ENCODE data around the gene DAPK2. TPM values are rescaled to one million over a fixed set of nuclear protein-coding genes. Genes with fewer than 3 reads are reported as not detected.

DAPK2 gene
- polyA plus RNA-seq, 2 of the 4 experiments (the other 2 are of a cell fraction) = 3.1 to 4.8 TPM

DNA sequence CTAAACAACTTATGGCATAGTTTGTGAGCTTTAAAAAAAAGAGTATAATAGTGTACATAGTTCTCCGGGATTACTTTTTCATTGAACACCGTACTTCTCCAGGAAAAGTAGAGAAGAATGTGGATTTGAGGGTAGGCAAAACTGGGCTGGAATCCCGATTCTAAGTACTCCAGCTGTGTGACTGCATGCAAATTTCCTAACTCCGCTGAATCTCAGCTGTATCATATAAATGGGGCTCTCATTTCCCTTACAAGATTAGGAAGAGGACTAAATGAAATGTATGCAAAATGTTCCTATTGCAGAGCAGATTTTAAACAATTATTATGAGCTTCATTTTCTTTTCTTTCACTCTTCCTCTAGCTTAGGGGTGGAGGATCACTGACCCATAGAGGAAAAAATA lies 142.2 kb downstream of the DAPK2 start:
- TF ChIP-seq KDM5A (IDR thresholded peaks at IDR 0.05) (no peak), TP53 (CRISPR knock-in tag; IDR thresholded peaks at IDR 0.05) (no peak), POLR2A (IDR thresholded peaks at IDR 0.05; ENCODE audit: low read length) (no peak), CEBPB (IDR thresholded peaks at IDR 0.05) (no peak), FOSL2 (IDR thresholded peaks at IDR 0.05) (no peak), FOSL2 (CRISPR knock-in tag; IDR thresholded peaks at IDR 0.05) (no peak)
- TF ChIP-seq, protein P1, sequence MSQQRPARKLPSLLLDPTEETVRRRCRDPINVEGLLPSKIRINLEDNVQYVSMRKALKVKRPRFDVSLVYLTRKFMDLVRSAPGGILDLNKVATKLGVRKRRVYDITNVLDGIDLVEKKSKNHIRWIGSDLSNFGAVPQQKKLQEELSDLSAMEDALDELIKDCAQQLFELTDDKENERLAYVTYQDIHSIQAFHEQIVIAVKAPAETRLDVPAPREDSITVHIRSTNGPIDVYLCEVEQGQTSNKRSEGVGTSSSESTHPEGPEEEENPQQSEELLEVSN (IDR thresholded peaks at IDR 0.05; ENCODE audit: borderline replicate concordance, low read depth) = no peak
- TF ChIP-seq, protein P2, sequence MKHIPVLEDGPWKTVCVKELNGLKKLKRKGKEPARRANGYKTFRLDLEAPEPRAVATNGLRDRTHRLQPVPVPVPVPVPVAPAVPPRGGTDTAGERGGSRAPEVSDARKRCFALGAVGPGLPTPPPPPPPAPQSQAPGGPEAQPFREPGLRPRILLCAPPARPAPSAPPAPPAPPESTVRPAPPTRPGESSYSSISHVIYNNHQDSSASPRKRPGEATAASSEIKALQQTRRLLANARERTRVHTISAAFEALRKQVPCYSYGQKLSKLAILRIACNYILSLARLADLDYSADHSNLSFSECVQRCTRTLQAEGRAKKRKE (CRISPR knock-in tag; IDR thresholded peaks at IDR 0.05; ENCODE audit: low read depth) = no peak
- TF ChIP-seq, protein P3, sequence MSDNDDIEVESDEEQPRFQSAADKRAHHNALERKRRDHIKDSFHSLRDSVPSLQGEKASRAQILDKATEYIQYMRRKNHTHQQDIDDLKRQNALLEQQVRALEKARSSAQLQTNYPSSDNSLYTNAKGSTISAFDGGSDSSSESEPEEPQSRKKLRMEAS (IDR thresholded peaks at IDR 0.05) = no peak
- no peak for FAIRE-seq
- ChIA-PET CTCF (interaction anchor here (0.7 to 6.3 kb wide), 8 partner anchors 11 to 294 kb away, joined by 3 to 45 read pairs (median 4); no protein-coding TSS in a partner anchor), POLR2A (no interaction called here)
- Histone ChIP-seq H3K27ac (no peak overlapping the region), H3K9me3 (no peaks in the 10 kb centered on the region), H3K4me3 (no peak overlapping the region), H3K4me1 (0 out of 3 replicates have a peak, but pooled peaks cover 2% of the 10 kb centered on the region), H3K4me2 (no peak overlapping the region)
- 83% methylated on average over 4 of the region's 4 CpGs for WGBS (ENCODE audit: missing lambda C conversion rate)
- DNase-seq (ENCODE audit: low read depth in 1 of 2, low spot score in 1 of 2) = no peak
- no peak for ATAC-seq

DNA sequence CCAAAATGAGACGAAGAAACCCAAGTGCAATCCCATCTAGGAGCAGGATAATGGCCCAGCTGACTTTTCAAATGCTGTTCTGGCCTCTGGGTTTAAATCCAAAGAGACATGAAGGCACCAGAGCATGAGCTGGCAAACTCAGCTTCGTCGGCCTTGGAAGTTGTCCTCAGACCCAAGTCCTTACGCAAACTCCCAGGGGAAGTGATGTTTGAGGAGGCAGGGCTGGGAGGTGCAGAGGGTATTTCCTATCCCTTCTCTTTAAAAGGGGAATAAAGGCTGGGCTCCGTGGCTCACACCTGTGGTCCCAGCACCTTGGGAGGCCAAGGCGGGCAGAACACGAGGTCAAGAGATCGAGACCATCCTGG lies 143.6 kb downstream of the DAPK2 start:
- 86% methylated on average over 8 of the region's 8 CpGs for WGBS (ENCODE audit: missing lambda C conversion rate)
- ChIA-PET CTCF (interaction anchor here (0.8 to 6.3 kb wide), 5 partner anchors 9 to 42 kb away, joined by 3 to 45 read pairs (median 3); no protein-coding TSS in a partner anchor), POLR2A (no interaction called here)
- Histone ChIP-seq H3K4me1 (no peaks in the 10 kb centered on the region), H3K27ac (no peak overlapping the region), H3K9me3 (no peaks in the 10 kb centered on the region), H3K4me3 (no peak overlapping the region), H3K4me2 (no peak overlapping the region)
- DNase-seq (ENCODE audit: low read depth in 1 of 2, low spot score in 1 of 2) = no peak
- no peak for FAIRE-seq
- TF ChIP-seq CBX8 (IDR thresholded peaks at IDR 0.05) = no peak
- TF ChIP-seq, protein P4, sequence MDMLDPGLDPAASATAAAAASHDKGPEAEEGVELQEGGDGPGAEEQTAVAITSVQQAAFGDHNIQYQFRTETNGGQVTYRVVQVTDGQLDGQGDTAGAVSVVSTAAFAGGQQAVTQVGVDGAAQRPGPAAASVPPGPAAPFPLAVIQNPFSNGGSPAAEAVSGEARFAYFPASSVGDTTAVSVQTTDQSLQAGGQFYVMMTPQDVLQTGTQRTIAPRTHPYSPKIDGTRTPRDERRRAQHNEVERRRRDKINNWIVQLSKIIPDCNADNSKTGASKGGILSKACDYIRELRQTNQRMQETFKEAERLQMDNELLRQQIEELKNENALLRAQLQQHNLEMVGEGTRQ (IDR thresholded peaks at IDR 0.05) = no peak
- TF ChIP-seq RARB (CRISPR knock-in tag; IDR thresholded peaks at IDR 0.05) = no peak
- TF ChIP-seq, protein P5, sequence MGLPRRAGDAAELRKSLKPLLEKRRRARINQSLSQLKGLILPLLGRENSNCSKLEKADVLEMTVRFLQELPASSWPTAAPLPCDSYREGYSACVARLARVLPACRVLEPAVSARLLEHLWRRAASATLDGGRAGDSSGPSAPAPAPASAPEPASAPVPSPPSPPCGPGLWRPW (IDR thresholded peaks at IDR 0.05) = no peak
- TF ChIP-seq EHF (CRISPR knock-in tag; IDR thresholded peaks at IDR 0.05) = no peak
- TF ChIP-seq POLR2AphosphoS2 (conservative IDR thresholded peaks at IDR 0.05; ENCODE audit: low read length) = no peak
- TF ChIP-seq RAD21 (conservative IDR thresholded peaks at IDR 0.05 in 1 of 2, IDR thresholded peaks at IDR 0.05 in 1 of 2) = no peak
- TF ChIP-seq ZC3H11A (IDR thresholded peaks at IDR 0.05) = no peak
- no peak for TF ChIP-seq PHF8 (IDR thresholded peaks at IDR 0.05; ENCODE audit: borderline replicate concordance, low read depth)
- TF ChIP-seq, protein P6, sequence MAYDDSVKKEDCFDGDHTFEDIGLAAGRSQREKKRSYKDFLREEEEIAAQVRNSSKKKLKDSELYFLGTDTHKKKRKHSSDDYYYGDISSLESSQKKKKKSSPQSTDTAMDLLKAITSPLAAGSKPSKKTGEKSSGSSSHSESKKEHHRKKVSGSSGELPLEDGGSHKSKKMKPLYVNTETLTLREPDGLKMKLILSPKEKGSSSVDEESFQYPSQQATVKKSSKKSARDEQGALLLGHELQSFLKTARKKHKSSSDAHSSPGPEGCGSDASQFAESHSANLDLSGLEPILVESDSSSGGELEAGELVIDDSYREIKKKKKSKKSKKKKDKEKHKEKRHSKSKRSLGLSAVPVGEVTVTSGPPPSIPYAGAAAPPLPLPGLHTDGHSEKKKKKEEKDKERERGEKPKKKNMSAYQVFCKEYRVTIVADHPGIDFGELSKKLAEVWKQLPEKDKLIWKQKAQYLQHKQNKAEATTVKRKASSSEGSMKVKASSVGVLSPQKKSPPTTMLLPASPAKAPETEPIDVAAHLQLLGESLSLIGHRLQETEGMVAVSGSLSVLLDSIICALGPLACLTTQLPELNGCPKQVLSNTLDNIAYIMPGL (CRISPR knock-in tag; IDR thresholded peaks at IDR 0.05; ENCODE audit: borderline replicate concordance) = no peak
- no peak for TF ChIP-seq NFE2L2 (conservative IDR thresholded peaks at IDR 0.05; ENCODE audit: low read length)
- TF ChIP-seq MAZ (IDR thresholded peaks at IDR 0.05; ENCODE audit: borderline replicate concordance, low read depth, low read length) = no peak
- TF ChIP-seq, protein P1 (IDR thresholded peaks at IDR 0.05; ENCODE audit: borderline replicate concordance, low read depth) = no peak
- no peak for TF ChIP-seq KDM1A (IDR thresholded peaks at IDR 0.05; ENCODE audit: low read depth)
- TF ChIP-seq FOSL2 (IDR thresholded peaks at IDR 0.05) = no peak
- no peak for TF ChIP-seq FOSL2 (CRISPR knock-in tag; IDR thresholded peaks at IDR 0.05)
- no peak for ATAC-seq

All from A549 (cell line).